ENCODE measurements around the gene WDR59. TPM values are rescaled to one million over a fixed set of nuclear protein-coding genes. Genes with fewer than 3 reads are reported as not detected.

WDR59 gene
- total RNA-seq, 1 donor from 2014 or later, result 64.0 TPM

DNA sequence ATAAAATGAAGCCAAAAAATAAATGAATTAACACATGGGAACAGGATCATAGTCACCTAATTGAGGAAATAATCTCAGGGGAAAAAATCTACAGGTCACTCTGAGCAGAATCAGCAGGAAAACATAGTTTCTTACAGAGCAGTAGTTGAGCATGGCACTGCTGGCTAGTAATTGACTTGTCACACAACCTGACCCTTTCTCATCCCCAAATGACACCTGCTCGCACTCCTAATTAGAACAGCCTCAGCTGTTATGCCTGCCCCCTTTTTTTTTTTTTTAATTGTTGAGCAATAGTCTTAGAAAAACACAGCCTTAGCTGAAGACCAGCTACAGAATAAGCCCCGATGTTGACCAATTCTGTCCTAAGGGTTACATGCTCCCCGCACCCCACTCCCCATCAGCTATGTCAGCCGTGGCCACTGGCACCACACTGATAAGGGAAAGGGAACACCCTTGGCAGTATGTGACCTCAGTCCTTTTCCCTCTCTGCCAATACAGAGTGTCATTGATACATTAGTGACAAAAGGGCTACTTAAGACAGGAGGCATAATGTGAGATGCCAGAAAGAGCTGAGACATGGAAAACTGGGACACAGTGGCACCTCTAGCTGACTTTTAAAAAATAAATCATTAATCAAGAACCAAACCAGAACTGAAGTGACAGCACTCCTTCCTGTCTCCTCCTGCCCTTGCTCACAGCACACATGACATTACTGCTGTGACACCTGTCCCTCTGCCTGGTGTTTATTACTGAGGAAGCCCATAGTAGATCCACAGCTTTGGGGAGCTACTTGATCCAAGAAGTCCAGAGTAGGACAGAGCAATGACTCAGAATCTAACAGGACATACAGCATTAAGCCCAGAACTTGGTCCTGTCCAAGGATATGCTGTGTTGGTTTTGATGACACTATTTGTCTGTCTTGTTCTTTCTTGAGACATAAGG, 41.7 kb downstream of the WDR59 start:
- Histone ChIP-seq H3K36me3 (no peaks in the 10 kb centered on the region), H3K27me3 (no peaks in the 10 kb centered on the region), H3K79me2 (ENCODE audit: low read depth) (no peaks in the 10 kb centered on the region), H4K20me1 (ENCODE audit: low read depth) (no peaks in the 10 kb centered on the region), H3K27ac (no peak overlapping the region), H3K4me1 (no peaks in the 10 kb centered on the region), H3F3A (ENCODE audit: low read depth) (no peaks in the 10 kb centered on the region), H3K4me3 (no peak overlapping the region), H3K4me2 (no peak overlapping the region), H2AFZ (replicated peaks) (no peak overlapping the region), H3K9me3 (ENCODE audit: low read depth) (no peaks in the 10 kb centered on the region), H3K9ac (no peak overlapping the region)
- TF ChIP-seq EZH2 (IDR thresholded peaks at IDR 0.05) (no peak), EZH2phosphoT487 (IDR thresholded peaks at IDR 0.05) (no peak)
- TF ChIP-seq, protein P1, sequence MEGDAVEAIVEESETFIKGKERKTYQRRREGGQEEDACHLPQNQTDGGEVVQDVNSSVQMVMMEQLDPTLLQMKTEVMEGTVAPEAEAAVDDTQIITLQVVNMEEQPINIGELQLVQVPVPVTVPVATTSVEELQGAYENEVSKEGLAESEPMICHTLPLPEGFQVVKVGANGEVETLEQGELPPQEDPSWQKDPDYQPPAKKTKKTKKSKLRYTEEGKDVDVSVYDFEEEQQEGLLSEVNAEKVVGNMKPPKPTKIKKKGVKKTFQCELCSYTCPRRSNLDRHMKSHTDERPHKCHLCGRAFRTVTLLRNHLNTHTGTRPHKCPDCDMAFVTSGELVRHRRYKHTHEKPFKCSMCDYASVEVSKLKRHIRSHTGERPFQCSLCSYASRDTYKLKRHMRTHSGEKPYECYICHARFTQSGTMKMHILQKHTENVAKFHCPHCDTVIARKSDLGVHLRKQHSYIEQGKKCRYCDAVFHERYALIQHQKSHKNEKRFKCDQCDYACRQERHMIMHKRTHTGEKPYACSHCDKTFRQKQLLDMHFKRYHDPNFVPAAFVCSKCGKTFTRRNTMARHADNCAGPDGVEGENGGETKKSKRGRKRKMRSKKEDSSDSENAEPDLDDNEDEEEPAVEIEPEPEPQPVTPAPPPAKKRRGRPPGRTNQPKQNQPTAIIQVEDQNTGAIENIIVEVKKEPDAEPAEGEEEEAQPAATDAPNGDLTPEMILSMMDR (IDR thresholded peaks at IDR 0.05), result no peak
- Mint-ChIP-seq H3K4me3 (no peak overlapping the region), H3K36me3 (peaks cover 25% of the 10 kb centered on the region), H3K4me1 (no peaks in the 10 kb centered on the region), H3K27ac (no peak overlapping the region), H3K27me3 (ENCODE audit: insufficient read depth, low read depth) (no peaks in the 10 kb centered on the region), H3K9me3 (no peaks in the 10 kb centered on the region)
- no peak for DNase-seq (ENCODE audit: low spot score)

DNA sequence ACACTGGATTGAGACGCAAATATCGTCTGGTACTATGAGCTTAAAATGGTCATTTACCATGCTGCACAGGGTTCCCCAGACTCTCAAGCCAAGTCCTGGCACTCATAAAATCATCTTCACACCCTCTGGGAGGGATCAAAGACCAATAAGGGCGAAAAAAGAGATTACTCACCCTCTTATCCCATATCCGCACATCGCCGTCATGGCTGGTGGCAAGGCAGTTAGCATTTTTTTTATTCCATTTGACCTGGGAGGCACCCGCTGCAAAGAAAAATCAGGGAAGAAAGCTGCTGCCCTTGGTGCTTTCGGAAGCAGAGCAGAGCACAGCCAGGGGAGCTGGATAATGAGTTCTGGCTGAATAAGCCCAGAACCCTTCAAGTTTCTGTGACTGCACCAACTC, 42.4 kb downstream of the WDR59 start:
- no peak overlapping the region for H3K27ac Mint-ChIP-seq
- H3K27me3 Mint-ChIP-seq (ENCODE audit: insufficient read depth, low read depth), result no peaks in the 10 kb centered on the region
- no peak overlapping the region for H3K4me2 ChIP-seq
- H3K4me3 Mint-ChIP-seq, result no peak overlapping the region
- H3K4me3 ChIP-seq, result no peak overlapping the region
- no peaks in the 10 kb centered on the region for H3F3A ChIP-seq (ENCODE audit: low read depth)
- no peaks in the 10 kb centered on the region for H3K27me3 ChIP-seq
- no peak overlapping the region for H3K27ac ChIP-seq
- no peaks in the 10 kb centered on the region for H3K79me2 ChIP-seq (ENCODE audit: low read depth)
- TF ChIP-seq EZH2 (IDR thresholded peaks at IDR 0.05), result no peak
- TF ChIP-seq, protein P1 (IDR thresholded peaks at IDR 0.05), result no peak
- TF ChIP-seq EZH2phosphoT487 (IDR thresholded peaks at IDR 0.05), result no peak
- DNase-seq (ENCODE audit: low spot score), result no peak
- no peaks in the 10 kb centered on the region for H3K36me3 ChIP-seq
- H2AFZ ChIP-seq (replicated peaks), result no peak overlapping the region
- H3K36me3 Mint-ChIP-seq, result peaks cover 24% of the 10 kb centered on the region
- H4K20me1 ChIP-seq (ENCODE audit: low read depth), result no peaks in the 10 kb centered on the region
- no peaks in the 10 kb centered on the region for H3K9me3 ChIP-seq (ENCODE audit: low read depth)
- no peaks in the 10 kb centered on the region for H3K4me1 ChIP-seq
- H3K4me1 Mint-ChIP-seq, result no peaks in the 10 kb centered on the region
- no peaks in the 10 kb centered on the region for H3K9me3 Mint-ChIP-seq
- no peak overlapping the region for H3K9ac ChIP-seq

DNA sequence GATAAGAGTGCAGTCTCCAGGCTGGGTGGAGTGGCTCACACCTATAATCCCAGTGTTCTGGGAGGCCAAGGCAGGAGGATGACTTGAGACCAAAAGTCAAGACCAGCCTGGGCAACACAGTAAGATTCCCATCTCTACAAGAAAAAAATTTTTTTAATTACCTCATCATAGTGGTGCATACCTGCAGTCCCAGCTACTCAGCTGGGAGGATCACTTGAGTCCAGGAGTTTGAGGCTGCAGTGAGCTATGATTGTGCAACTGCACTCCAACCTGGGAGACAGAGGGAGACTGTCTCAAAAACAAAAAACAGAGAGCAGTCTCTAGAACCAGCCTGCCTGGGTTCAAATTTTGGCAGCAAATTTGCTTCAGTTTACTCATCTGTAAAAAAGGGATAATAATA, 45.2 kb downstream of the WDR59 start:
- peaks cover 4% of the 10 kb centered on the region for H3K36me3 ChIP-seq
- H3K27me3 ChIP-seq, result no peaks in the 10 kb centered on the region
- H3K4me2 ChIP-seq, result no peak overlapping the region
- H3F3A ChIP-seq (ENCODE audit: low read depth), result no peaks in the 10 kb centered on the region
- Mint-ChIP-seq H3K36me3 (peaks cover 25% of the 10 kb centered on the region), H3K27me3 (ENCODE audit: insufficient read depth, low read depth) (no peaks in the 10 kb centered on the region), H3K9me3 (no peaks in the 10 kb centered on the region), H3K4me3 (no peak overlapping the region), H3K27ac (no peak overlapping the region), H3K4me1 (no peaks in the 10 kb centered on the region)
- no peak overlapping the region for H3K27ac ChIP-seq
- TF ChIP-seq EZH2 (IDR thresholded peaks at IDR 0.05) (no peak), EZH2phosphoT487 (IDR thresholded peaks at IDR 0.05) (no peak)
- TF ChIP-seq, protein P1 (IDR thresholded peaks at IDR 0.05), result no peak
- no peak overlapping the region for H2AFZ ChIP-seq (replicated peaks)
- peaks cover 2% of the 10 kb centered on the region for H4K20me1 ChIP-seq (ENCODE audit: low read depth)
- H3K4me3 ChIP-seq, result no peak overlapping the region
- DNase-seq (ENCODE audit: low spot score), result no peak
- no peaks in the 10 kb centered on the region for H3K79me2 ChIP-seq (ENCODE audit: low read depth)
- H3K4me1 ChIP-seq, result no peaks in the 10 kb centered on the region
- H3K9me3 ChIP-seq (ENCODE audit: low read depth), result no peaks in the 10 kb centered on the region
- H3K9ac ChIP-seq, result no peak overlapping the region

All from neural progenitor cell (in vitro differentiated cells).